GM10248 (cell line): ENCODE measurements around the gene GPC2.
A peak's percentile ranks its signal among the peaks of the same experiment; 100 is the strongest.
"Not testable (repeated sequence)": the region's sequence is repeated elsewhere in the genome, so short reads cannot be mapped to it uniquely, and the experiment has no call there.

Experiments used
- CTCF ChIA-PET: fragments of 300-600 bp; sonication (Branson Sonifier 250); formaldehyde crosslinking; extraction: SDS; loops from one replicate; lab custom pipeline; 2021; ENCODE audit warnings: antibody characterized with exemption; lab: Yijun Ruan, JAX
- POLR2A ChIA-PET: fragments of 350-650 bp; sonication (Branson Sonifier 250); formaldehyde crosslinking; extraction: SDS; loops from one replicate; lab custom pipeline; 2020; ENCODE audit warnings: antibody characterized with exemption; lab: Yijun Ruan, JAX
- DNase-seq: peaks from one replicate; pipeline ENCODE4 v3.0.0; 2012; ENCODE audit errors: extremely low spot score
- TF ChIP-seq, protein P1 (sequence below): IDR thresholded peaks from 2 replicates; pipeline ENCODE4 v1.5.1; 2012; ENCODE audit warnings: mild to moderate bottlenecking, low read depth; ENCODE audit errors: extremely low read depth, missing control alignments, control extremely low read depth

GPC2 gene

DNA sequence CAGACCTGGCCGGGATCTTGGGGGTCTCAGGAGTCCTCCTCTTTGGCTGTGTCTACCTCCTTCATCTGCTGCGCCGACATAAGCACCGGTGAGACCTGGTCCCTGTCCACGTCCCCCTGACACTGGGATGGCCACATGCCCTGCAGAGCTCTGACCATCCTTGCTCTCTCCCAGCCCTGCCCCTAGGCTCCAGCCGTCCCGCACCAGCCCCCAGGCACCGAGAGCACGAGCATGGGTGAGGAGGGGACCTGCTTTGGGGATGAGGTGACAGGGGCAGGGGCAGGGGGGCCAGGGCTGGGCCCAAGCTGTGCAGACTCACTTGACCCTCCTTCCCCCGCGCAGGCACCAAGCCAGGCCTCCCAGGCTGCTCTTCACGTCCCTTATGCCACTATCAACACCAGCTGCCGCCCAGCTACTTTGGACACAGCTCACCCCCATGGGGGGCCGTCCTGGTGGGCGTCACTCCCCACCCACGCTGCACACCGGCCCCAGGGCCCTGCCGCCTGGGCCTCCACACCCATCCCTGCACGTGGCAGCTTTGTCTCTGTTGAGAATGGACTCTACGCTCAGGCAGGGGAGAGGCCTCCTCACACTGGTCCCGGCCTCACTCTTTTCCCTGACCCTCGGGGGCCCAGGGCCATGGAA, 43.5 kb upstream of the GPC2 start:
- ChIA-PET POLR2A (interaction anchor here (0.5 to 1.3 kb wide), 4 partner anchors 15 to 1907 kb away, joined by 3 to 5 read pairs (median 4); partner anchors contain the start of gene MEPCE), CTCF (interaction anchor here (0.7 to 2.4 kb wide), 4 partner anchors 12 to 88 kb away, joined by 3 to 11 read pairs (median 3); no protein-coding TSS in a partner anchor)
- no peak for DNase-seq
- TF ChIP-seq, protein P1, sequence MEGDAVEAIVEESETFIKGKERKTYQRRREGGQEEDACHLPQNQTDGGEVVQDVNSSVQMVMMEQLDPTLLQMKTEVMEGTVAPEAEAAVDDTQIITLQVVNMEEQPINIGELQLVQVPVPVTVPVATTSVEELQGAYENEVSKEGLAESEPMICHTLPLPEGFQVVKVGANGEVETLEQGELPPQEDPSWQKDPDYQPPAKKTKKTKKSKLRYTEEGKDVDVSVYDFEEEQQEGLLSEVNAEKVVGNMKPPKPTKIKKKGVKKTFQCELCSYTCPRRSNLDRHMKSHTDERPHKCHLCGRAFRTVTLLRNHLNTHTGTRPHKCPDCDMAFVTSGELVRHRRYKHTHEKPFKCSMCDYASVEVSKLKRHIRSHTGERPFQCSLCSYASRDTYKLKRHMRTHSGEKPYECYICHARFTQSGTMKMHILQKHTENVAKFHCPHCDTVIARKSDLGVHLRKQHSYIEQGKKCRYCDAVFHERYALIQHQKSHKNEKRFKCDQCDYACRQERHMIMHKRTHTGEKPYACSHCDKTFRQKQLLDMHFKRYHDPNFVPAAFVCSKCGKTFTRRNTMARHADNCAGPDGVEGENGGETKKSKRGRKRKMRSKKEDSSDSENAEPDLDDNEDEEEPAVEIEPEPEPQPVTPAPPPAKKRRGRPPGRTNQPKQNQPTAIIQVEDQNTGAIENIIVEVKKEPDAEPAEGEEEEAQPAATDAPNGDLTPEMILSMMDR: no peak

DNA sequence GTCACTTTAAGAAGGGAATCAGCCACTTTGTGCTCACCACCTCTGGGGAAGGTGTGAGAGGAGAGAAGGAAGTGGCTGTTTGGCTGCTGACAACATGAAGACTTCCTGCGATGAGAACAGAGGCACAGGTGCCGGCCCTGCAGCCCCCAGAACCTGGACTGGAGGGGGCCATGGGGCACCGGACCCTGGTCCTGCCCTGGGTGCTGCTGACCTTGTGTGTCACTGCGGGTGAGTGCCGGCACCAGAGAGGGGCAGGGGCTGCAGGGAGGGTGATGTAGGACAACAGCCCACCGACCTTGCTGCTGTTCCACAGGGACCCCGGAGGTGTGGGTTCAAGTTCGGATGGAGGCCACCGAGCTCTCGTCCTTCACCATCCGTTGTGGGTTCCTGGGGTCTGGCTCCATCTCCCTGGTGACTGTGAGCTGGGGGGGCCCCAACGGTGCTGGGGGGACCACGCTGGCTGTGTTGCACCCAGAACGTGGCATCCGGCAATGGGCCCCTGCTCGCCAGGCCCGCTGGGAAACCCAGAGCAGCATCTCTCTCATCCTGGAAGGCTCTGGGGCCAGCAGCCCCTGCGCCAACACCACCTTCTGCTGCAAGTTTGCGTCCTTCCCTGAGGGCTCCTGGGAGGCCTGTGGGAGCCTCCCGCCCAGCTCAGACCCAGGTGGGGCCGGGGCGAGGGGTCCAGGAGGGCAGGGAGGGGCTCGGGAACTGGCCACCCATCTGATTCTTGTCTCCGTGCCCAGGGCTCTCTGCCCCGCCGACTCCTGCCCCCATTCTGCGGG, 42.8 kb upstream of the GPC2 start, which contains the start of gene PVRIG:
TSS of gene PVRIG (plus strand) at position 149 of the 785 bp plus-strand sequence. CDS start at position 171, 22 bp downstream.
- DNase-seq, POLR2A ChIA-PET: not testable (repeated sequence)
- CTCF ChIA-PET: interaction anchor here (0.7 to 2.4 kb wide), 3 partner anchors 12 to 87 kb away, joined by 3 to 11 read pairs (median 3); no protein-coding TSS in a partner anchor

DNA sequence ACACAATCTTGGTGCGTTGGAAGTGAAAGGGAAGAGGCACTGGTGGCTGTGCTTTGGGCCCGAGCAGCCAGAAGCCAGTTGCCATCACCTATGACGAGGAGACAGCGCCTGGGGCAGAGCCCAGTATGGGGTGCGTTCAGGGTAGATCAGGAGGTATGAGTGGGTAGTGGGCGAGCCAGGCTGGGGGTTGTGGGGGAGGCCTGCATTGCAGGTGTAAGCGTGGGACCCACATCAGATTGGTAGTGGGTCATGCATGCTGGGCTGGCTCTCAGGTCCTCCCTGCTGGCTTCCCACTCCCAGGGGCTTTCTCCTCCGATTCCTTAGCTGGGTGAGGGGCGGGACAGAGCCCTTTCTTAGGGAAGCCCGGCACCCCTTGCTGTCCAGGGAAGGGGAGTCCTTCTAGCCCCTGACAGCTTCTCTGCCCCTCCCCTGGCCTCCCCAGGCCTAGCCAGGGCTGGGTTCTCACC, 42.1 kb upstream of the GPC2 start:
- POLR2A ChIA-PET: no interaction called here
- CTCF ChIA-PET: interaction anchor here (0.7 to 3.9 kb wide), 5 partner anchors 11 to 87 kb away, joined by 3 to 32 read pairs (median 15); no protein-coding TSS in a partner anchor
- DNase-seq: no peak
- TF ChIP-seq, protein P1: no peak

DNA sequence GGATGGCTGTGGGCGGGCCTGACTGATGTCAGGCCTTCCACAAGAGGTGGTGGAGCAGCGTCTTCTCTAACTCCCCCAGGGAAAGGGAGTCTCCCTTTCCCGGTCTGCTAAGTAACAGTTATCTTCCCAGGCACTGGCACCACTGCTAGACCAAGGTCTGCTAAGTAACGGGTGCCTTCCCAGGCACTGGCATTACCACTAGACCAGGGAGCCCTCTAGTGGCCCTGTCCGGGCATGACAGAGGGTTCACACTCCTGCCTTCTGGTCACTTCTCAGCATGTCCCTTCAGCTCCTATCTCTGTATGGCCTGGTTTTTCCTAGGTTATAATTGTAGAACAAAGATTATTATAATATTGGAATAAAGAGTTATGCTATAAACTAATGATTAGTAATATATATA, 40.8 kb upstream of the GPC2 start:
- not testable (repeated sequence) for DNase-seq
- ChIA-PET POLR2A (interaction anchor here (1.2 to 1.9 kb wide), 2 partner anchors 9 to 212 kb away, joined by 3 to 5 read pairs; partner anchors contain the start of gene MEPCE), CTCF (interaction anchor here (0.8 to 11.6 kb wide), 15 partner anchors 11 to 168 kb away, joined by 3 to 130 read pairs (median 3); partner anchors contain the start of genes AP4M1, GAL3ST4, MCM7 and ZSCAN21)
- TF ChIP-seq, protein P1: peak; percentile 65

DNA sequence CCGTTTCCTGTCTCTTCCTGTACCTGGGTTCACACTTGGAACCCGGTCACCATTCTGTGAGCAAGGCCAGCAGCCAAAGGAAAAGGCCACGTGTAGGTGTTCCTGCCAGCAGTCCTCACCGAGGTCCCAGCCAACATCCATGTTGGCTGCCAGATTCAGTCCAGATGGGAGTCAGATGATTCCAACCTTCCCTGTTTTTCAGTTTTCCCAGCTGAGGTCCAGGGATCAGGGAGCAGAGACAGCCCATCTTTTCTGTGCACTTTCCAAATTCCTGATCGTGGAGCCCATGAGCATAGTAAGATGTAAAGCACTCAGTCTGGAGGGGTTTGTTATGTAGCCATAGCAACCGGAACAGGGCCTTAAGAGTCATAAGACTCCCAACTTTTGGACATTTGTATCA, 38.7 kb upstream of the GPC2 start:
- no peak for DNase-seq
- CTCF ChIA-PET: interaction anchor here (1.1 to 11.6 kb wide), 5 partner anchors 9 to 85 kb away, joined by 3 to 130 read pairs (median 17); no protein-coding TSS in a partner anchor
- TF ChIP-seq, protein P1: no peak
- POLR2A ChIA-PET: interaction anchor here (0.7 kb wide), 2 partner anchors 23 to 937 kb away, joined by 4 to 5 read pairs; no protein-coding TSS in a partner anchor

DNA sequence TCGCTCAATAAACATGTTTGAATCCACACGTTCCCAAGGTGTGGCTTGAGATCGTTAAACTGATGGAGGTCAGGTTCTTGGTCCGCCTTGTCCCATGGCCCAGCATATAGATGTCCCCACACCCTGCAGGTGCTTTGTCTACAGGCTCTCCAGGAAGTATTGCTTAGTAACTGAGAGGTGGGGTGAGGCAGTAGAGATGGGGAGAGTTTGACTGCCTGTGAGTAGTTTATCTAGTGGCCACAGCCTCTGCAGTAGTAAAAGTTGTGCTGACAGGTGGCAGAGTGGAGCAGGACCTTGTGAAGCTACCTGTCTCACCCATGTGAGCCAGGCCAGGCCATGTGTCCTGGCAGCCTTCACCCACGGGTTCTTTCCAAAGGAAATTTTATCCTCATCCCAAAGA, 37.2 kb upstream of the GPC2 start:
- DNase-seq, POLR2A ChIA-PET: not testable (repeated sequence)
- CTCF ChIA-PET: interaction anchor here (1.6 to 11.6 kb wide), 3 partner anchors 17 to 82 kb away, joined by 3 to 130 read pairs (median 12); partner anchors contain the start of gene LAMTOR4

DNA sequence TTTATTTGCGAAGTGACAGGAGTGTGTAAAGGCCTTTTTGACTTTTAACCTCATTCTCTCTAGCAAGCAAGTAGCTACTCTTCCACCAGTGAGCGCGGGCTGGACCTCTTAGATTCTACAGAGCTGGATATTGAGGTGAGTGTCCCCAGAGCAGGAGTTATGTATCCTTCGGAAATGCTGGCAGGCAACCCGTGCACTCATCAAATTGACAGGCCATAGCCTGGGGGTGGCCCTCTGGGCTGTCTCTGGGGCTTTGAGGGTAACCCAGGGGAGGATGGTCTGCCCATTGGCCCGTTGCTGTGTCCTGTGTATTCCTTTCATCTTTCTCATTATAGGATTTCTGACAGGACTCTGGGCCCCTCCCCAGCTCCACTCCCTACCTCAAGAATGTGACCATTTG, 36.5 kb upstream of the GPC2 start:
- POLR2A ChIA-PET: no interaction called here
- TF ChIP-seq, protein P1: no peak

More for the DNA sequence above, 36.5 kb upstream of the GPC2 start:
- CTCF ChIA-PET: interaction anchor here (1.6 to 11.6 kb wide), 4 partner anchors 16 to 81 kb away, joined by 3 to 130 read pairs (median 9); partner anchors contain the start of gene LAMTOR4
- no peak for DNase-seq
